MM.1S (cell line): ENCODE data around the gene HSPB6.

Experiments
- CTCF ChIP-seq: fragments of 300-600 bp; sonication (generic); IDR thresholded peaks from 2 replicates; pipeline ENCODE4 v1.5.1; 2016; ENCODE audit warnings: antibody characterized with exemption, low read length, mixed read lengths
- EZH2 ChIP-seq: fragments of 300-600 bp; sonication (generic); optimal IDR thresholded peaks from 2 replicates; pipeline ENCODE3; 2017; ENCODE audit warnings: low read depth, mild to moderate bottlenecking, antibody characterized with exemption, low read length, mixed read lengths
- EZH2phosphoT487 ChIP-seq: fragments of 300-600 bp; sonication (generic); IDR thresholded peaks from 2 replicates; pipeline ENCODE4 v1.6.1; 2018; ENCODE audit warnings: antibody characterized with exemption, low read length

GRCh38 chr19:35730326-35730725 is 26.5 kb downstream of the HSPB6 start:
- TF ChIP-seq CTCF (no peak), EZH2phosphoT487 (no peak), EZH2 (no peak)
